Caco-2 (cell line): ENCODE measurements around the gene PCDHGC4. TPM values are rescaled to one million over a fixed set of nuclear protein-coding genes. Genes with fewer than 3 reads are reported as not detected.

Experiments used
- BruUV-seq: library from RNA; stranded (reverse); fragments of 400-500 nt; replicated peaks from 2 replicates; lab custom pipeline; 2021; lab: Mats Ljungman, UMichigan
- CTCF ChIA-PET: fragments of 300-600 bp; sonication (Branson Sonifier 250); formaldehyde crosslinking; loops from one replicate; lab custom pipeline; 2022; ENCODE audit warnings: antibody characterized with exemption; lab: Charles Lee
- POLR2A ChIA-PET: fragments of 300-600 bp; sonication (Branson Sonifier 250); formaldehyde crosslinking; loops from one replicate; lab custom pipeline; 2022; ENCODE audit warnings: antibody characterized with exemption; lab: Charles Lee
- DNase-seq, 2 experiments: peaks; one replicate each; pipeline versions ENCODE4 v3.0.0 to v3.0.0-alpha.2; 2020 to 2022
- H3K27me3 ChIP-seq: replicated peaks from 2 replicates; pipeline ENCODE4 v1.6.0; 2011; ENCODE audit warnings: low read length; ENCODE audit not compliant: control insufficient read depth, insufficient read depth
- H3K36me3 ChIP-seq: 2 replicates; pipeline ENCODE4 v1.5.1; 2011; ENCODE audit warnings: low read length; ENCODE audit not compliant: control insufficient read depth, insufficient read depth
- H3K4me1 ChIP-seq: fragments of 250-450 bp; sonication (Bioruptor Pico); 2 replicates; pipeline ENCODE4 v1.5.1; 2020; ENCODE audit warnings: mild to moderate bottlenecking
- H3K4me3 ChIP-seq: 2 replicates; pipeline ENCODE4 v1.5.1; 2011; ENCODE audit warnings: low read depth, mild to moderate bottlenecking, control low read depth, low read length
- H3K9me3 ChIP-seq: fragments of 250-450 bp; sonication (Bioruptor Pico); 2 replicates; pipeline ENCODE4 v1.5.1; 2020; ENCODE audit warnings: mild to moderate bottlenecking, moderate library complexity
- H3K27ac Mint-ChIP-seq: one replicate; pipeline ENCODE4 v1.8.0; 2022; ENCODE audit warnings: mixed read lengths; ENCODE audit not compliant: unreplicated experiment
- H3K27me3 Mint-ChIP-seq: one replicate; pipeline ENCODE4 v1.8.0; 2022; ENCODE audit warnings: mixed read lengths; ENCODE audit not compliant: insufficient read depth, unreplicated experiment
- H3K36me3 Mint-ChIP-seq: one replicate; pipeline ENCODE4 v1.8.0; 2022; ENCODE audit warnings: mild to moderate bottlenecking, mixed read lengths; ENCODE audit not compliant: insufficient read depth, unreplicated experiment
- H3K4me1 Mint-ChIP-seq: one replicate; pipeline ENCODE4 v1.8.0; 2022; ENCODE audit warnings: low read depth, mixed read lengths; ENCODE audit not compliant: unreplicated experiment
- H3K4me3 Mint-ChIP-seq: one replicate; pipeline ENCODE4 v1.8.0; 2022; ENCODE audit warnings: mild to moderate bottlenecking, moderate library complexity, mixed read lengths; ENCODE audit not compliant: unreplicated experiment
- H3K9me3 Mint-ChIP-seq: one replicate; pipeline ENCODE4 v1.8.0; 2022; ENCODE audit warnings: mixed read lengths; ENCODE audit not compliant: unreplicated experiment
- CTCF ChIP-seq, 2 experiments: fragments of 200-600 bp in 1 of 2; IDR thresholded peaks; 1 replicate in 1 of 2; 2 replicates in 1 of 2; pipeline versions ENCODE4 v1.5.1 to v1.8.0; 2011 to 2022; ENCODE audit warnings: antibody characterized with exemption in 1 of 2, control low read depth in 1 of 2, inconsistent platforms in 1 of 2, low read depth in 1 of 2, low read length in 1 of 2, mild to moderate bottlenecking in 1 of 2, moderate library complexity in 1 of 2; ENCODE audit not compliant: insufficient read depth in 1 of 2, severe bottlenecking in 1 of 2, unreplicated experiment in 1 of 2
- intact Hi-C: fragments of 100-400 bp; cut with micrococcal nuclease; formaldehyde crosslinking; loops from one replicate; pipeline ENCODE4 v1.10.0; 2022; ENCODE audit not compliant: unreplicated experiment
- total RNA-seq: library from RNA; stranded (reverse); gene quantifications from 2 replicates; pipeline ENCODE4 v1.2.3, GENCODE V29; 2022

Gene PCDHGC4
- total RNA-seq, 1 experiment from 2014 or later, result 0.39 TPM

- intact Hi-C loops, result no loop called here
- no peak within 1 kb of the TSS for H3K27ac Mint-ChIP-seq
- H3K36me3 Mint-ChIP-seq, result no peaks in the 10 kb centered on the region
- H3K27me3 ChIP-seq, result no peaks in the 10 kb centered on the region
- DNase-seq, result no peak
- no peak for TF ChIP-seq CTCF (IDR thresholded peaks at IDR 0.05; ENCODE audit: insufficient read depth in 1 of 2, low read depth in 1 of 2, low read length in 1 of 2, severe bottlenecking in 1 of 2, unreplicated experiment in 1 of 2)
- no peaks in the 10 kb centered on the region for H3K9me3 ChIP-seq
- no peaks in the 10 kb centered on the region for H3K4me1 ChIP-seq
- no TSS peak for BruUV-seq
- H3K9me3 Mint-ChIP-seq, result no peaks in the 10 kb centered on the region
- H3K4me3 ChIP-seq, result no peak within 1 kb of the TSS
- H3K36me3 ChIP-seq, result no peaks in the 10 kb centered on the region
- H3K4me3 Mint-ChIP-seq, result no peak within 1 kb of the TSS
- H3K27me3 Mint-ChIP-seq, result no peaks in the 10 kb centered on the region
- H3K4me1 Mint-ChIP-seq, result no peaks in the 10 kb centered on the region
- CTCF ChIA-PET, result no interaction called here
- POLR2A ChIA-PET, result no interaction called here
These were observed 9.2 kb upstream of the PCDHGC4 start, which contains the start of gene PCDHGC3 for GRCh38 chr5:141475625-141476131. Gene PCDHGC3, plus strand, starts transcription at chr5:141475966. Its CDS starts 151 bp downstream, at chr5:141476117.

GRCh38 chr5:141476132-141476911, 8.5 kb upstream of the PCDHGC4 start:
- no TSS peak for BruUV-seq
- CTCF ChIA-PET, result no interaction called here
- POLR2A ChIA-PET, result no interaction called here
- Mint-ChIP-seq H3K4me1 (no peaks in the 10 kb centered on the region), H3K9me3 (no peaks in the 10 kb centered on the region), H3K4me3 (no peak overlapping the region), H3K27me3 (no peaks in the 10 kb centered on the region), H3K27ac (no peak overlapping the region), H3K36me3 (no peaks in the 10 kb centered on the region)
- Histone ChIP-seq H3K4me1 (no peaks in the 10 kb centered on the region), H3K36me3 (no peaks in the 10 kb centered on the region), H3K27me3 (no peaks in the 10 kb centered on the region), H3K9me3 (no peaks in the 10 kb centered on the region), H3K4me3 (no peak overlapping the region)
- no peak for TF ChIP-seq CTCF (IDR thresholded peaks at IDR 0.05; ENCODE audit: insufficient read depth in 1 of 2, low read depth in 1 of 2, low read length in 1 of 2, severe bottlenecking in 1 of 2, unreplicated experiment in 1 of 2)
- DNase-seq, result no peak
- intact Hi-C loops, result no loop called here

GRCh38 chr5:141477044-141477575, 7.7 kb upstream of the PCDHGC4 start:
- Histone ChIP-seq H3K4me1 (no peaks in the 10 kb centered on the region), H3K36me3 (no peaks in the 10 kb centered on the region), H3K27me3 (no peaks in the 10 kb centered on the region), H3K4me3 (no peak overlapping the region), H3K9me3 (no peaks in the 10 kb centered on the region)
- no peak for DNase-seq
- Mint-ChIP-seq H3K4me3 (no peak overlapping the region), H3K9me3 (no peaks in the 10 kb centered on the region), H3K4me1 (no peaks in the 10 kb centered on the region), H3K27me3 (no peaks in the 10 kb centered on the region), H3K27ac (no peak overlapping the region), H3K36me3 (no peaks in the 10 kb centered on the region)
- ChIA-PET CTCF (no interaction called here), POLR2A (no interaction called here)
- no TSS peak for BruUV-seq
- intact Hi-C loops, result no loop called here
- no peak for TF ChIP-seq CTCF (IDR thresholded peaks at IDR 0.05; ENCODE audit: insufficient read depth in 1 of 2, low read depth in 1 of 2, low read length in 1 of 2, severe bottlenecking in 1 of 2, unreplicated experiment in 1 of 2)
